UCSD-AML1 (cell line): ENCODE data around the gene BCL2L13.

ENCODE experiments used
- DNase-seq: peaks from one replicate; lab custom pipeline; 2025; ENCODE audit not compliant: unreplicated experiment; lab: John Stamatoyannopoulos, UW

Gene BCL2L13

GRCh38 chr22:17777005-17777716 is 138.6 kb downstream of the BCL2L13 start:
- peak; percentile 63 for DNase-seq

- DNase-seq, result no peak
Observed at GRCh38 chr22:17777717-17778044, 139.1 kb downstream of the BCL2L13 start.

GRCh38 chr22:17778412-17778976 is 139.9 kb downstream of the BCL2L13 start:
- DNase-seq, result no peak

- DNase-seq, result no peak
Observed at GRCh38 chr22:17779286-17780115, 140.9 kb downstream of the BCL2L13 start.

- DNase-seq, result no peak
Observed at GRCh38 chr22:17780116-17780740, 141.7 kb downstream of the BCL2L13 start.
